Measurements from ENCODE around the gene MACROD2.
"Not testable (repeated sequence)": the region's sequence is repeated elsewhere in the genome, so short reads cannot be mapped to it uniquely, and the experiment has no call there.

MACROD2 gene

GRCh38 chr20:16007164-16007563, 2011.8 kb downstream of the MACROD2 start:
- intact Hi-C loops (cut with DNase I) = no loop called here
- no peak for DNase-seq

DNA sequence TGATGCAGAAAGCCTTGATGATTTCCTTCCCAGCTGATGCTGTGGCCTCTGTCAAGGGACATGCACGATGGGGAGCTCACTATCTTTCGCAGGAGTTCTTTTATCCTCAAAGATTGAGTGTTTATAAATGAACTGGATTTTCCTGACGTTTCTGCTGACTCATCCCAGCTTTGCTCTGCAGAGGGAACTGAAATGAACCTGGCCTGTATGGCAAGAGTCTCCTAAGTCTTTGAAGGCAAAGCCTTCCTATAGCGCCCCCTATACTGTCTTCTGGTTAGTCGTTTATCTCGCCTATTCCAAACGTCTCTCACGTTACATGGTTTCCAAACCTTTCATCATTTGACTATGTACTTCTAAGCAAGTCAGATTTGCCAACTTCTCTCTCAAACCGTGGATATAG, 2012.6 kb downstream of the MACROD2 start:
- peak in 1 of 42 donors; percentile 8 for DNase-seq
- intact Hi-C loops (cut with DNase I) = no loop called here

- intact Hi-C loops (cut with DNase I) = no loop called here
- peak in 2 of 42 donors; percentile 4 to 18 for DNase-seq
These were observed 2015.7 kb downstream of the MACROD2 start for GRCh38 chr20:16011056-16011455.

GRCh38 chr20:16011519-16011918, 2016.2 kb downstream of the MACROD2 start:
- no peak for DNase-seq
- intact Hi-C loops (cut with DNase I) = no loop called here

- DNase-seq; intact Hi-C loops (cut with DNase I): not testable (repeated sequence)
These were observed 2017.6 kb downstream of the MACROD2 start for GRCh38 chr20:16012934-16013333.

DNA sequence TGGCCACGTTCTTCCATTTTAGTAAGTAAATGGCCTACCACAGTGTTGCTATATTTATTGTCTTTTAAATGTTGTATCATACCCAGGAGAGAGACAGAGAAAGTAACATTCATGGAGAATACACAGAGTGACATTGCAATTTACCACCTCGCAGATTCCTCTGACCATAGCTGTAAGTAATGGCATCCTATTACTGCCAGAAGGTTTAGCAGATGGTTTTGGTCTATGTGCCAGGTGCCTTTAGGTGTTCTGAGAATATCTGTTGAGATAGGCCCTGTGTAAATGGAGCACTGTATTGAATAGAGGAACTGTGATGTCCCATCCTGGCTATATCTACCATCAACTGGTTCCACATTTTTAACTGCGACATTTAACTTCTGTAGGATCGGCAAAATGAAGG, 2018.3 kb downstream of the MACROD2 start:
- intact Hi-C loops (cut with DNase I) = no loop called here
- no peak for DNase-seq

- intact Hi-C loops (cut with DNase I) = no loop called here
- DNase-seq = no peak
These were observed 2019.1 kb downstream of the MACROD2 start for GRCh38 chr20:16014436-16014835.

DNA sequence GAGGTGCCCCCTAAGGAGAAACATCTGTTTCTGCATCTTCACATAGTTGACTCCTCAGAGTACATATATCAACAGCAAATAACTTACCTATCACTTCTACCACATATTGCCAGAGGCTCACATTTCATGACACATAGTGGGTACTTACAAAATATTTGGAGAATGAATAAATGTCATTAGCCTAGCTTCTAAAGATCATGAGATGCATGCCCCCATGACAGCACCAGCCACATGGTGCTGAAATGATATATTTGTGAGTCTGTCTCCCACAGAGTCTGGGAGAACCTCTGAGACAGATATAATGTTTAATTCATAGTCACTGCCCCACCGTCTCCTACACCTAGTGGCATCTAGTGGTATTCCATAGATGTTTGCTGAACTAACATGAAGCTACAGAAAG, 2022.3 kb downstream of the MACROD2 start:
- intact Hi-C loops (cut with DNase I) = no loop called here
- no peak for DNase-seq

GRCh38 chr20:16018881-16019280, 2023.6 kb downstream of the MACROD2 start:
- intact Hi-C loops (cut with DNase I) = no loop called here
- no peak for DNase-seq

GRCh38 chr20:16020971-16021370, 2025.7 kb downstream of the MACROD2 start:
- intact Hi-C loops (cut with DNase I) = no loop called here
- DNase-seq = no peak

DNA sequence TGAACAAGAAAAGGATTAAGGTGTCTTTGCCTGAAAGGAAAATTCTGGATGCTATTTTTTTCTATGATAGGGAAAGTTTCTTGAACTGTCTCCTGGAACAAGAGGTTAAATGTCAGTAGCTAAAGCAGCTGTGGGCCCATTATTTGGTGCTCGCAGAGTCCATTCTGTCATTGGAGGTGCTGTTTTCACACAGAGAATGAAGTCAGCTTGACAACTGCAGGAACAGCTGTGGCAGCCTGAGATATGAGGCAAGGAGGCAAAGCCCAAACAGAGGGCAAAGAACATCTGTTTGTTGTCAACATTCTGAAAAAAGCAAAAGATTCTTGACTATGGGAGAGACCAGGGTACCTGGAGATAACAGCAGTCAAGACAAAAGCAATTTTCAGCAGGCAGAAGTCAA, 2029.8 kb downstream of the MACROD2 start:
- DNase-seq = no peak
- intact Hi-C loops (cut with DNase I) = no loop called here

DNA sequence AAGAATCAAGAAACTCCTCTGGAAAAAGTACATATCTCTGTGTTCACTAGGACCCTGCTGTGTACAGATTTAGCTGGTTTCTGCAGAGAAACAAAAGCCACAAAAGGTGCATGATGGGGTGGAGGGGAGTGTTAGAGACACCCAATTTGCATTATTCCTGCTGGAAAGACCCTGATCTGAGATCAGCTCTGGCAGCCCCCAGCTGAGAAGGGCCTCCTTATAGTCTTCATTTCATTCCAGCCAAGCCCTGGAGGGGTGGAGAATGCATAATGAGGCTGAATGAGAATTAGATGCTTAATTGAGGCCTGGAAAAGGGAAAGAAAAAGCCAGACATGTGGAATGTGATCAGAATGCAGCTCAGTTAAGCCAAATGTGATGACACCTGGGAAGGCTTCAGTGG, 2032.4 kb downstream of the MACROD2 start:
- intact Hi-C loops (cut with DNase I) = no loop called here
- DNase-seq = no peak

DNA sequence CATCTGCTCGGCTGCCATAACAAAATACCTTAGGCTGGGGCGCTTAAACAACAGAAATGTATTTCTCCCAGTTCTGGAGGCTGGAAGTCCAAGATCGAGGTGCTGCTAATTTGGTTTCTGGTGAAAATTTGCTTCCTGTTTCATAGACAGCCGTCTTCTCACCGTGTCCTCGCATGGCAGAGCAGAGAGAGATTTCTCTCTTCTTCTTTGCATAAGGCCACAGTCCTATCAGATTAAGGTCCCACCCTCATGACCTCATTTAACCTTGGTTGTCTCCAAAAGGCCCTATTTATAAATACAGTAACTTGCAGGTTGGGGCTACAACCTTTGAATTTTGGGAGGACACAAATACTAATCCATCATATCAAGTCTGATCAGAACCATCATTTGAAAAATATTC, 2033.6 kb downstream of the MACROD2 start:
- intact Hi-C loops (cut with DNase I) = no loop called here
- no peak for DNase-seq

DNA sequence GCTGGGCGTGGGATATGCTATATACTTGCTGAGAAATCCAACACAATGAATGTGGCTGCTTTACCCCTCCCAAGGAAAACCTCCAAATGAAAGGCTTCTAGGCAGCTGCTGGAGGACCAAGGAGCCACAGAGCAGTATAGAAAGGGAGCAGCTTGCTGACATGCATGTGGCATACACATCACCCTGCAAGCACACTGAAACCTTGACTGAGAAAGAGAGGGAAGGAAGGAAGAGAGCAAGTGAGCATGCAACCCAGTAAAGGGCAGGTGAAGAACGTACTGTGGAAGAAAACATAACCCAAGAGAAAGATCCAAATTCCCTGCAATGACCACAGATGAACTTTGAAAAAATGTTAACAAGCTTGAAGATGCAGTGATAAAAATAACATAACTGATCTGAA, 2034.9 kb downstream of the MACROD2 start:
- intact Hi-C loops (cut with DNase I) = no loop called here
- DNase-seq = no peak

DNA sequence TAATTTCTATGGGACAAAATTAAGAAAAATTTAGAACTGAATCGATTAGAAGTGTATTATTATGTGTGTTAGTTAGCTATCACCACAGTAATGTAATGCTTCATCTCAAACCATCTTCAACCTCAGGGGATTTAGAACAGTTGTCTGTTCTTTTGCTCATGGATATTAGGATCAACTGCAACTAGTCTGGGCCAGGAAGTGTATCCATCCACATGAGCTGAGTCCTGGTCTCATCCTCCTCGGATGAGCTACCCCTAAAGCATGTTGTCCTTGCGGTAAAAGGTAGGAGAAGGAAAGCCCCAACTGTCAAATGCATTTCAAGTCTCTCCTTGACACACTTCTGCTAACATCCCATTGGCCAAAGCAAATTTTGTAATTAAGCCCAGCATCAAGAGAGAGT, 2040.3 kb downstream of the MACROD2 start:
- intact Hi-C loops (cut with DNase I) = no loop called here
- no peak for DNase-seq

DNA sequence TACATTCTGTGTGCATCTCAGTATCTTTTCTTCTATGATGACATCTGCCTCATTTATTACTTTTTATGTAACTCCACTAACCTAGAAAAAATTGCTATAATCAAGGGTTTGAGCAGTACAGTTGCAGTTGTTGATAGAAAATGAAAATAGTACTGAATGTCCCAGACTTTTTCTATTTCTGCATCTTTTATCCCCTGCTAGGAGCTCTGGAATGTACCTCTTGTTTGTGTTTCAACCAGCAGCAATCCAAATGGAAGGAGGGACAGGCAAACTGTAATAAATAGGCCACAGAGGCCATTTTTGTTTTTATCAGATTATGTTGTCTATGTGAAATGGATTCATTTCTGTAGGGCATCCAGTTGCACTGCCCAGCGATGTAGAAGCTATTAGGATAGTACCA, 2041.0 kb downstream of the MACROD2 start:
- intact Hi-C loops (cut with DNase I) = no loop called here
- DNase-seq = no peak

GRCh38 chr20:16040742-16041141, 2045.4 kb downstream of the MACROD2 start:
- no peak for DNase-seq
- intact Hi-C loops (cut with DNase I) = no loop called here

DNA sequence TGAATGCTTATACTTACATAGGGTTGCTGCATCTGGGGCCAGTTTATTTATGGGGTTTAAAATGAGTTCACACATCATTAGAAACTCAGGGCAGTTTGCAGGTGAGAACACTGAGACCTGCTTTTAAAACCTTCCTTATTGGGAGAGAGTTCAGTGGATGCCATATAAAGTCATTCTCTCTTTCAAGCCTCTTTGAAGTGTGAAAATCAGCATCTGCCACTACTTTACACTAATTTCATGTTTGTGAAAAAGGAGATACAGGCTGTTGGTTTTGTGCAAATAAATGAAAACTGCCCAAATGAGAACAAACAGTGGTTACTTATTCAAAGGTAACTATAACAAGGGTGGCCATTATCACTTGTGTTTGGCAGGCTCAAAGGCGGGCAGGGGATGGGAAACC, 2047.4 kb downstream of the MACROD2 start:
- intact Hi-C loops (cut with DNase I) = no loop called here

DNA sequence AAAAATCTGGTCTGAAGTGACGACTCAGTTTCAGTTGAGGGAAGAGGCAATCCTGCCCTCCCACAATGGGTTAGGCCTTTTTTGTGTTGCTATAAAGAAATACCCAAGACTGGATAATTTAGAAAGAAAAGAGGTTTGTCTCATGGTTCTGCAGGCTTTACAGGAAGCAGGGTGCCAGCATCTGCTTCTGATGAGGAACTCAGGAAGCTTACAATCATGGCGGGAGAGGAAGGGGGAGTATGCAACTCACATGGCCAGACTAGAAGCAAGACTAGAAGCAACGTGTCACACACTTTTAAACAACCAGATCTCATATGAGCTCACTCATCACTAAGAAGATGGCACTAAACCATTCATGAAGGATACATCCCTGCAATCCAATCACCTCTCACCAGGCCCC, 2048.6 kb downstream of the MACROD2 start:
- intact Hi-C loops (cut with DNase I) = no loop called here
- DNase-seq = no peak

More for the DNA sequence above, 2047.4 kb downstream of the MACROD2 start:
- no peak for DNase-seq

DNA sequence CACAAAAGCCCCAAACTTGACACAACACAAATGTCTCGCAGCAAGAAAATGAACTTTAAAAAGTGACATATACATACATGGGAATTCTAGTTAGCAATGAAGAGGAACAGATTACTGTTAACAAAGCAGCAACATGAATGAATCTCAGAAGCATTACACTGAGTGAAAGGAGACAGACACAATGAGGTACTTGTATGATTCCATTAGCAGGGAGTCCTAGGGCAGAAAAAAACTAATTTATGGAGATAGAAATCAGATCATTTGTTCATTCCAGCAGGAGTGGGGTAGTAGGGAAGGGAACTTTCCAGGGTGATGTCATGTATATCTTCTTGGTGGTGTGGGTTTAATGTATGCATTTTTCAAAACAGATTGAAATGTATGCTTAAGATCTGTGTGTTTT, 2053.6 kb downstream of the MACROD2 start:
- intact Hi-C loops (cut with DNase I) = no loop called here
- no peak for DNase-seq

DNA sequence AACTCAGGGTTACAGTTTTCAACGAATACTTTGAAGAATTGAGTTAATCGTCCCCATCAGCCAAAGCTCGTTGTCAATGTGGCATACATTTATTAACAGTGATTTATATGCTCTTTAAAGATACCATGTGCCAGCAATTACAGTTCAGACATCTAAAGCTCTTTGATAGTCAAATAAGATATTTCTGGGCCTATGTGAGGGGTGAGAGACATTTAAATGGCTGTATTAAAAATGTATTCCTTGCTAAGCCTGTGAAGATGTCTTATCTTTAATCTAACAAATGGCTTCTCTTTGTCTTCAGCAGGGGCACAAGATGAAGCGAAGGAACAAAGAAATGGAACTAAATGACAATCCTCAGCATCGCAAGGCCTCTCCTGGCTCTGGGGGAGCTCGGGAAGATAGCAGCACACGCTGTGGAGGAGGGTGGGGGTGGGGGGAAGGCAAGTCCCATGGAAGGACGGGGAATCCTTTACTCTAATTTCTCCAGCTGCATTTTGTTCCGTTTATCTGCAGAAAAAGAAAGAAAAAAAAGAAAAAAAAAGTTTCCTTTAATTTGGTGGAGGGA, 2054.3 kb downstream of the MACROD2 start:
- no peak for DNase-seq
- intact Hi-C loops (cut with DNase I) = no loop called here

DNA sequence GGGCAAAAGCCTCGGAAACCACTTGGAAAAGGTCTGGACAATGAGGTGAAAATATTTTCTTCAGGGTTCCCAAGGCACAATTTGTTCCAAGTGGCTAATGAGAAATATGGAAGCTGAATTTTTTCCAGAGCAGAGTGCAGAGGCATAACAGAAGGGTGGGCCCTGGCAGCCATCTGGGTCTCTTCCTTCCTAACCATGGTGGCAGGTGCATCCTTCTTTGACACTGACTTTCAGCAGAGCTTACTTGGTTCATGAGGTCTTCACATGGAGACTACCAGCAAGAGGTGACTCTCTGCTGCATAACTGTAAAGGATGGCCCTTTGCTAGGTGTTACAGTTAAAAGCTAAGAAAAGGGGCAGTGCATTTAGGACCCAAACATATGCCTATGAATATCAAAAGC, 2055.1 kb downstream of the MACROD2 start:
- no peak for DNase-seq
- intact Hi-C loops (cut with DNase I) = no loop called here

Data from head of caudate nucleus (tissue), 42 donors.